Ascending aorta (tissue), 2 donors: ENCODE measurements around the gene SUSD5. TPM values are rescaled to one million over a fixed set of nuclear protein-coding genes. Genes with fewer than 3 reads are reported as not detected.

Source experiments
- DNase-seq, 2 donors: peaks; one replicate each; pipeline ENCODE4 v3.0.0-alpha.2; 2019; ENCODE audit warnings: low spot score in 2 of 2
- H3K27ac ChIP-seq, 2 donors: fragments of 200-600 bp; sonication (generic); one replicate each; pipeline ENCODE4 v1.5.1; 2016 to 2017; ENCODE audit warnings: mild to moderate bottlenecking in 1 of 2
- H3K27me3 ChIP-seq: fragments of 200-600 bp; sonication (generic); one replicate; pipeline ENCODE4 v1.5.1; 2017
- H3K36me3 ChIP-seq, 2 donors: fragments of 200-600 bp; sonication (generic); one replicate each; pipeline ENCODE4 v1.5.1; 2016
- H3K4me1 ChIP-seq, 2 donors: fragments of 200-600 bp; sonication (generic); one replicate each; pipeline ENCODE4 v1.5.1; 2016 to 2017; ENCODE audit warnings: mild to moderate bottlenecking in 1 of 2
- H3K4me3 ChIP-seq, 2 donors: fragments of 200-600 bp; sonication (generic); one replicate each; pipeline ENCODE4 v1.5.1; 2016 to 2017; ENCODE audit warnings: mild to moderate bottlenecking in 1 of 2
- H3K9me3 ChIP-seq, 2 donors: fragments of 200-600 bp; sonication (generic); one replicate each; pipeline ENCODE4 v1.5.1; 2016
- intact Hi-C: fragments of 100-400 bp; cut with DNase I; formaldehyde crosslinking; loops from one replicate; pipeline ENCODE4 v1.15.1; 2023
- total RNA-seq: library from RNA; depleted of rRNA; stranded (reverse); fragments of >200 nt; gene quantifications from one replicate; pipeline ENCODE4 v1.1.0, GENCODE V29; 2016
- TF ChIP-seq, protein P1 (sequence below), 3 experiments: fragments of 200-600 bp in 2 of 3; fragments of 450-650 bp in 1 of 3; sonication (generic) in 2 of 3; IDR thresholded peaks; one replicate each; pipeline ENCODE4 v1.5.1; 2016 to 2019; ENCODE audit warnings: antibody characterized with exemption in 3 of 3, mild to moderate bottlenecking in 1 of 3, moderate library complexity in 1 of 3

SUSD5 gene
- total RNA-seq, 1 donor from 2014 or later = 68.0 TPM

DNA sequence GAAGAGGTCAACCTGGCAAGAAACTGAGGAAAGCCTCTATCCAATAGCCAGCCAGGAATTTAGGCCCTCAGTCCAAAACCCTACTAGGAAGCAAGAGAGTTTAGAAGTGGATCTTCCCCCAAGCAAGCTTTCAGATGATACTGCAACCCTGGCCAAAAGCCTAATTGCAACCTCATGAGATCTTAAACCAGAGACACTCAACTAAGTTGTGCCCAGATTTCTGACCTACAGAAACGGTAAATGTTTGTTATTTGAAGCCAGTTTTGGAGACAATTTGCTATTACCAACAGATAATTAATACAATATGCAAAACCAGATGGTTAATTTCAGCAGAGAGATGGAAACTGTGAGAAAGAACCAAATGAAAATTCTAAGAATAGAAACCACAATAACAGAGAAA, 21.7 kb upstream of the SUSD5 start:
- H3K27ac ChIP-seq = no peak overlapping the region
- H3K9me3 ChIP-seq = peaks cover 0 to 4% of the 10 kb centered on the region in 2 donors
- intact Hi-C loops = no loop called here
- TF ChIP-seq, protein P1, sequence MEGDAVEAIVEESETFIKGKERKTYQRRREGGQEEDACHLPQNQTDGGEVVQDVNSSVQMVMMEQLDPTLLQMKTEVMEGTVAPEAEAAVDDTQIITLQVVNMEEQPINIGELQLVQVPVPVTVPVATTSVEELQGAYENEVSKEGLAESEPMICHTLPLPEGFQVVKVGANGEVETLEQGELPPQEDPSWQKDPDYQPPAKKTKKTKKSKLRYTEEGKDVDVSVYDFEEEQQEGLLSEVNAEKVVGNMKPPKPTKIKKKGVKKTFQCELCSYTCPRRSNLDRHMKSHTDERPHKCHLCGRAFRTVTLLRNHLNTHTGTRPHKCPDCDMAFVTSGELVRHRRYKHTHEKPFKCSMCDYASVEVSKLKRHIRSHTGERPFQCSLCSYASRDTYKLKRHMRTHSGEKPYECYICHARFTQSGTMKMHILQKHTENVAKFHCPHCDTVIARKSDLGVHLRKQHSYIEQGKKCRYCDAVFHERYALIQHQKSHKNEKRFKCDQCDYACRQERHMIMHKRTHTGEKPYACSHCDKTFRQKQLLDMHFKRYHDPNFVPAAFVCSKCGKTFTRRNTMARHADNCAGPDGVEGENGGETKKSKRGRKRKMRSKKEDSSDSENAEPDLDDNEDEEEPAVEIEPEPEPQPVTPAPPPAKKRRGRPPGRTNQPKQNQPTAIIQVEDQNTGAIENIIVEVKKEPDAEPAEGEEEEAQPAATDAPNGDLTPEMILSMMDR (IDR thresholded peaks at IDR 0.05) = no peak
- no peaks in the 10 kb centered on the region for H3K4me1 ChIP-seq
- H3K36me3 ChIP-seq = no peaks in the 10 kb centered on the region
- DNase-seq = no peak
- no peak overlapping the region for H3K4me3 ChIP-seq
- H3K27me3 ChIP-seq = no peaks in the 10 kb centered on the region

DNA sequence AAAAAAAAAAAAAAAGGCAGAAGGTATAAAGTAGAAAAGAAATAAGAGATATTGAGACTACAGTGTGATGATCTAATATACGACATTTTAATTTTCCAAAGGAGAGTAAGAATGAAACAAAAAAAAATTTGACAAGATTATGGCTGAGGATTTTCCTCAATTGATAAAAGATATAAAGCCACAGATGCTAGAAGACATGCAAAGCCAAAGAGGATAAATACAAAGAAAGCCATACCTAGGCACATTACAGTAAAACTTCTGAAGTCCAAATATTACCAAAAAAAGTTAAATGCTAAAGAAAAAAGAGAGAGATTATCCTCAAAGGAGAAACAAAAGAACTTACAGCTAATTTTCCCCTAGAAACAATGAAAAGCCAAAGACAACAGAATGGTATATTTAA, 20.3 kb upstream of the SUSD5 start:
- Histone ChIP-seq H3K36me3 (no peaks in the 10 kb centered on the region), H3K4me1 (no peaks in the 10 kb centered on the region), H3K27ac (no peak overlapping the region), H3K4me3 (no peak overlapping the region), H3K9me3 (peaks cover 0 to 4% of the 10 kb centered on the region in 2 donors), H3K27me3 (no peaks in the 10 kb centered on the region)
- TF ChIP-seq, protein P1 (IDR thresholded peaks at IDR 0.05) = no peak
- intact Hi-C loops = no loop called here
- DNase-seq = no peak

DNA sequence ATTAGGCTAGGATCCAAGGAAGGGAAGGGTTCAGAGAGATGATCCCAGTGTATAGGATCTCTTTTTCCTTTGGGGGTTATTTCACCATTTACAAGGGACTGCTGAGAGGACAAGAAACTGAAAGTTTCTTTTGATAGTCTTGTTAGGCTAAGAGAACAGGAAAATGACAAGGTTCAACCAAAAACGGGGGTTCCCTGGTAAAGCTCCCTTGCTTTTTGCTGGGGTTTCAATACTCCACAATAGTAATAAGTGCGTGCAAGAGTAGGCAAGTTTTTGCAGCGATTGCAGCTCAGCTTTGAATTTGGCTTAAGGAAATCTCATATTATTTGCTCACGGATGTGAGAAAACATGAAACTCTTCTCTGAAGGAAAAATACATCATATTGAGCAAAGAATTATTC, 18.8 kb upstream of the SUSD5 start:
- H3K4me1 ChIP-seq = no peaks in the 10 kb centered on the region
- H3K27me3 ChIP-seq = no peaks in the 10 kb centered on the region
- DNase-seq = no peak
- no peaks in the 10 kb centered on the region for H3K9me3 ChIP-seq
- TF ChIP-seq, protein P1 (IDR thresholded peaks at IDR 0.05) = no peak
- H3K36me3 ChIP-seq = no peaks in the 10 kb centered on the region
- intact Hi-C loops = no loop called here
- no peak overlapping the region for H3K27ac ChIP-seq
- H3K4me3 ChIP-seq = no peak overlapping the region

DNA sequence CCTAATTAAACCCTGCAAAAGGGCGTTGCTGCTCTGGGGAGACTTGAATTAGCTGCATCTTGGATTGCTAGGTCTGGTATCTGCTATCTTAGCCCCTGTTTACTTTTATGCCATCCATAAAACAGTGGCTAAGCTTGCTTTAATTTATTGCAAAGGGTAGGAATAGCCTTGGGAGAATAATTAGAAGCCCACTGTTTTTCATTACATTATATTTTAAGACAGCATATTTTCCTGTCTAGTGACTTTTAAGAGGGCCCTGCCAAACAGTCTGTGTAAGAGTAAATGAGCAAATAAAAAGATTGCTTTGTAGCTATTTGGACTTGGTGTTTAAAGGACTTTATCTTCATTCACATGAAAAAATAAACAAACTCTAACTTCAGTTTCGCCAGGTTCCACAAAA, 17.4 kb upstream of the SUSD5 start:
- Histone ChIP-seq H3K27me3 (no peaks in the 10 kb centered on the region), H3K27ac (no peak overlapping the region), H3K36me3 (no peaks in the 10 kb centered on the region), H3K4me1 (no peaks in the 10 kb centered on the region), H3K4me3 (no peak overlapping the region), H3K9me3 (no peaks in the 10 kb centered on the region)
- DNase-seq = no peak
- intact Hi-C loops = no loop called here
- TF ChIP-seq, protein P1 (IDR thresholded peaks at IDR 0.05) = no peak

DNA sequence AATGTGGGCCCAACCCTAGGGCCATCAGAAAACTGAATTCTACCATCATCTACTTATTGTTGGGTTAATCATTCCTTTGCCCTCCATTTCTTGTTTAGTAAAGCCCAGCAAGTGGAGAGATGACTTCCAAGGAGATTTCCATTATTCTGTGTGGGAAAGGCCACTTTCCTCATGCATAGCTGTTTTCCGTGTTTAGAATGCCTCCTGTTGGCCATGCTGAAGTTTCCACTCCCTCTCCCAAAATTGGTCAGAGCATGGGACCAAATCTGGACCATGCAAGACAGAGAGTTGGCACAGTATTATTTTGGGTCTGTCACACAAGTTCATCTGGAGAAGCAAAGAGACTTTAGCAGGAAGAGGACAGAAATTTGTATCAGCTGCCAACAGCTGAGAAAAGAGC, 15.3 kb upstream of the SUSD5 start:
- H3K9me3 ChIP-seq = no peaks in the 10 kb centered on the region
- TF ChIP-seq, protein P1 (IDR thresholded peaks at IDR 0.05) = peak in 1 of 3 experiments; percentile 16
- H3K27ac ChIP-seq = no peak overlapping the region
- intact Hi-C loops = no loop called here
- no peaks in the 10 kb centered on the region for H3K27me3 ChIP-seq
- no peaks in the 10 kb centered on the region for H3K36me3 ChIP-seq
- H3K4me3 ChIP-seq = no peak overlapping the region
- no peaks in the 10 kb centered on the region for H3K4me1 ChIP-seq
- no peak for DNase-seq
